ENCODE measurements around the gene KLHL26. TPM values are rescaled to one million over a fixed set of nuclear protein-coding genes. Genes with fewer than 3 reads are reported as not detected.

Gene KLHL26
- polyA plus RNA-seq, 1 donor (not counting 4 experiments of a cell fraction or from before 2014, with no cell fraction given), result 0.68 TPM

GRCh38 chr19:18612772-18613588, 23.8 kb upstream of the KLHL26 start, which contains the start of gene TMEM59L:
Gene TMEM59L (plus strand): TSS chr19:18612870. CDS start chr19:18612959, 89 bp downstream.
- Histone ChIP-seq H3K79me2 (ENCODE audit: control insufficient read depth, insufficient read depth, low read length) (no peaks in the 10 kb centered on the region), H3K27ac (ENCODE audit: control insufficient read depth, insufficient read depth, low read length) (no peak within 1 kb of the TSS), H3K36me3 (ENCODE audit: control insufficient read depth in 2 of 2, extremely low read depth in 1 of 2, insufficient read depth in 2 of 2, low read length in 2 of 2) (no peaks in the 10 kb centered on the region), H3K9me3 (ENCODE audit: control insufficient read depth, low read depth, low read length) (no peaks in the 10 kb centered on the region), H3K9ac (ENCODE audit: control insufficient read depth, extremely low read depth, insufficient read depth, low read length) (no peak within 1 kb of the TSS), H3K4me2 (ENCODE audit: control insufficient read depth, extremely low read depth, insufficient read depth, low read depth, low read length) (peak within 1 kb of the TSS; percentile 56), H2AFZ (ENCODE audit: control insufficient read depth, low read length) (no peak within 1 kb of the TSS), H3K4me1 (ENCODE audit: control insufficient read depth, extremely low read depth, insufficient read depth, low read length) (peaks cover under 1% of the 10 kb centered on the region), H3K27me3 (ENCODE audit: control insufficient read depth, extremely low read depth, insufficient read depth, low read length) (peaks cover 67% of the 10 kb centered on the region), H4K20me1 (ENCODE audit: control insufficient read depth, extremely low read depth, insufficient read depth, low read length) (no peaks in the 10 kb centered on the region), H3K9me1 (ENCODE audit: control insufficient read depth, extremely low read depth, insufficient read depth, low read length) (no peaks in the 10 kb centered on the region), H3K4me3 (ENCODE audit: control insufficient read depth in 2 of 3, extremely low read depth in 1 of 3, insufficient read depth in 2 of 3, low read depth in 1 of 3, low read length in 3 of 3) (peak within 1 kb of the TSS; percentile 17 to 20 (median 18))
- no peak for DNase-seq (ENCODE audit: low read depth, low spot score)
- dilution Hi-C loops (cut with MboI; ENCODE audit: extremely low pct_ligation_motif_present, low sequenced_read_pairs), result no loop called here
- TF ChIP-seq EZH2 (IDR thresholded peaks at IDR 0.05; ENCODE audit: low read length), result peak; percentile 43
- TF ChIP-seq CTCF (optimal IDR thresholded peaks at IDR 0.05 in 1 of 3, IDR thresholded peaks at IDR 0.05 in 1 of 3, conservative IDR thresholded peaks at IDR 0.05 in 1 of 3; ENCODE audit: extremely low read depth in 1 of 3, insufficient read depth in 2 of 3, low read length in 3 of 3), result no peak
- no peak for FAIRE-seq

- H3K4me1 ChIP-seq (ENCODE audit: control insufficient read depth, extremely low read depth, insufficient read depth, low read length), result no peaks in the 10 kb centered on the region
- H3K79me2 ChIP-seq (ENCODE audit: control insufficient read depth, insufficient read depth, low read length), result no peaks in the 10 kb centered on the region
- H3K9me1 ChIP-seq (ENCODE audit: control insufficient read depth, extremely low read depth, insufficient read depth, low read length), result no peaks in the 10 kb centered on the region
- FAIRE-seq (no peak), DNase-seq (ENCODE audit: low read depth, low spot score) (no peak)
- H2AFZ ChIP-seq (ENCODE audit: control insufficient read depth, low read length), result no peak overlapping the region
- no peaks in the 10 kb centered on the region for H4K20me1 ChIP-seq (ENCODE audit: control insufficient read depth, extremely low read depth, insufficient read depth, low read length)
- H3K9ac ChIP-seq (ENCODE audit: control insufficient read depth, extremely low read depth, insufficient read depth, low read length), result no peak overlapping the region
- H3K27me3 ChIP-seq (ENCODE audit: control insufficient read depth, extremely low read depth, insufficient read depth, low read length), result peaks cover 60% of the 10 kb centered on the region
- H3K4me3 ChIP-seq (ENCODE audit: control insufficient read depth in 2 of 3, extremely low read depth in 1 of 3, insufficient read depth in 2 of 3, low read depth in 1 of 3, low read length in 3 of 3), result no peak overlapping the region
- no peaks in the 10 kb centered on the region for H3K36me3 ChIP-seq (ENCODE audit: control insufficient read depth in 2 of 2, extremely low read depth in 1 of 2, insufficient read depth in 2 of 2, low read length in 2 of 2)
- no peak overlapping the region for H3K27ac ChIP-seq (ENCODE audit: control insufficient read depth, insufficient read depth, low read length)
- H3K4me2 ChIP-seq (ENCODE audit: control insufficient read depth, extremely low read depth, insufficient read depth, low read depth, low read length), result no peak overlapping the region
- dilution Hi-C loops (cut with MboI; ENCODE audit: extremely low pct_ligation_motif_present, low sequenced_read_pairs), result no loop called here
- H3K9me3 ChIP-seq (ENCODE audit: control insufficient read depth, low read depth, low read length), result no peaks in the 10 kb centered on the region
- TF ChIP-seq EZH2 (IDR thresholded peaks at IDR 0.05; ENCODE audit: low read length) (no peak), CTCF (optimal IDR thresholded peaks at IDR 0.05 in 1 of 3, IDR thresholded peaks at IDR 0.05 in 1 of 3, conservative IDR thresholded peaks at IDR 0.05 in 1 of 3; ENCODE audit: extremely low read depth in 1 of 3, insufficient read depth in 2 of 3, low read length in 3 of 3) (no peak)
Observed at GRCh38 chr19:18613589-18614234, 23.1 kb upstream of the KLHL26 start.
